Superior temporal gyrus (tissue), 1 donor: ENCODE measurements around the gene CMTM7.
A peak's percentile ranks its signal among the peaks of the same experiment; 100 is the strongest.
"Not testable (repeated sequence)": the region's sequence is repeated elsewhere in the genome, so short reads cannot be mapped to it uniquely, and the experiment has no call there.

Experiments
- DNase-seq: peaks from one replicate; pipeline ENCODE4 v3.0.0-alpha.2; 2016; ENCODE audit errors: extremely low spot score

CMTM7 gene

DNA sequence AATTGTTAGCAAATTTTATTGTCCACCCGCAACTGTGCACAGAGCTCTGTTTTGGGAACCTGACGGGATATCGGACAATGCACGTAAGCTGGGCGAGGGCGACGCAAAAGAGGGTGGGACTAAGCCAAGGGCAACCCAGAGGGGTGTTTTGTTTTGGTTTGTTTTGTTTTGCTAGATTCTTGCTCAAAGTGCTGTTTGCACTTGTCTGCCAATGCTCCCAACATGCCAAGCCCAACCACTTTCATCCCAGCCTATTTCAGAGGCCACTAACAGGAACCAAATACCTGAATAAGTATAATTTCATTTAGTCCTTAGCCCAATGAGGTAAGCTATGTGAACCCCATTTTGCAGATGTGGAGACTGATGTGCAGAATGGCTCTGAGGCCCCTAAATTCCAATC is 9.7 kb upstream of the CMTM7 start:
- no peak for DNase-seq

DNA sequence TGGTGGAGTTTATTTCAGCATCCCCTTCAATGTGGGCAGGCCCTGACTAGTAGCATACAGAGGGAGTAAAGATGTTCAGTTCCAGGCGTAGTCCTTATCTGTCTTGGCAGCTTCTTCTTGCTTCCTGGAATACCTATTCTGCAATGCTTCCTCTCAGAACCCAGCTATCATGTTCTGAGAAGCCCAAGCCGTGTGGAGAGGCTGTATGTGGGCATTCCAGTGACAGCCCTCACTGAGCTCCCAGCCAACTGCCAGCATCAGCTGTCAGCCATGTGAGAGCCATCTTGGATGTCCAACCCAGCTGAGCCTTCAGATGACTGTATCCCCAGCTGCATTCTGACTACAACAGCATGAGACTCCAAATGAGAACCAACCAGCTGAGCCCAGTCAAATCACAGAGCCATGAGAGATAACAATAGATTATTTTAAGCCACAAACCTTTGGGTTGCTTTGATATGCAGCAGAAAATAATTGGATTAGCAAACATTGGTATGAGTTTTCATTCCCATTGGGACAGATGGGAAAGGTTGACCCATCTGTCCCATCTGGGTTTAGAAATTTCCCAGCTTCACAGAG is 8.4 kb upstream of the CMTM7 start:
- DNase-seq = no peak

DNA sequence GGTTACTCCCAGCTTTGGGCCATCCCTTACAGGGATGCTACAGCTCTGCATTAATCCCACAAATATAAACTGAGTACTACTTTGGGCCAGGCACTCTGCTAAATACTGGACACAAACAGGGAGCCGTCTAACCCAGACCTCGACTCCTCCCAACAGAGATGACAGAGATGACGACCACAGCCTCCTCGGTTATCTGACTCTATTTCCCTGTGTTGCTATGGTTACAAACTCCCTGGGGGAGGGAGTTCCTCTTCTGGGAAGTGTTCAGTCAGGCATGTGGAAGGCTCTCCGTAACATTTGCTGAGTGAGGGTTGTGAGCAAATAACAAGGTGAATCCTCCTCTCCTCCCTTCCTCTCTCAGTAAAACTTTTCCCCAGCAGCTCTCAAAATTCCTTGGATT is 6.7 kb upstream of the CMTM7 start:
- DNase-seq = no peak

DNA sequence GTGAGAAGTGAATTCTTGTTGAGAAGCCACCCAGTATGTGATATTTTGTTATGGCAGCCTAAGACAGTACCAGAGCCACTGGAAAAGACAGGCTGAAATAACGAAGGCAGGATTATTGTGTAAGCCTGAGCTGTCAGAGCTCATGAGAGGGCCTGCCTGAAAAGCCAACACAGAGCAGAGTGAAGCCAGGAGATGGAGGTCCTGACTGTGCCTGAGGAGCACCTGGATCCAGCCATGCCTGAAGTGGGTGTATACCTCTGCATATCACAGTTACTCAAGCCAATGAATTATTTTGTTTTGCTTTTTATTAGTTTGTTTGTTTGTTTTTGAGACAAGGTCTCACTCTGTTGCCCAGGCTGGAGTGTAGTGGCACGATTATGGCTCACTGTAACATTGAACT is 4.1 kb upstream of the CMTM7 start:
- no peak for DNase-seq

DNA sequence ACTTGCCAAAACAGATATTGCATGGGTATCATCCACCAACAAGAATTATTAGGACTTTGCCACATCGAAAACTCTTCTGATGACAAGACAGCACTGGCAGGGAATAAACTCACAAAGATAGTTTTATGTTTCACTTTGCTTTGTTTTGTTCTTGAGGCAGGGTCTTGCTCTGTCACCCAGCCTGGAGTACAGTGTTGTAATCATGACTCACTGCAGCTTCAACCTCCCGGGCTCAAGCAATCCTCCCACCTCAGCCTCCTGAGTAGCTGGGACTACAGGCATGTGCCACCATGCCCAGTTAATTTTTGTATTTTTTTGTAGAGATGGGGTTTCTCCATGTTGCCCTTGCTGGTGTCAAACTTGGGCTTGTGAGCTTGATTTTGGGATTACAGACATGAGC is 2.1 kb upstream of the CMTM7 start:
- not testable (repeated sequence) for DNase-seq

DNA sequence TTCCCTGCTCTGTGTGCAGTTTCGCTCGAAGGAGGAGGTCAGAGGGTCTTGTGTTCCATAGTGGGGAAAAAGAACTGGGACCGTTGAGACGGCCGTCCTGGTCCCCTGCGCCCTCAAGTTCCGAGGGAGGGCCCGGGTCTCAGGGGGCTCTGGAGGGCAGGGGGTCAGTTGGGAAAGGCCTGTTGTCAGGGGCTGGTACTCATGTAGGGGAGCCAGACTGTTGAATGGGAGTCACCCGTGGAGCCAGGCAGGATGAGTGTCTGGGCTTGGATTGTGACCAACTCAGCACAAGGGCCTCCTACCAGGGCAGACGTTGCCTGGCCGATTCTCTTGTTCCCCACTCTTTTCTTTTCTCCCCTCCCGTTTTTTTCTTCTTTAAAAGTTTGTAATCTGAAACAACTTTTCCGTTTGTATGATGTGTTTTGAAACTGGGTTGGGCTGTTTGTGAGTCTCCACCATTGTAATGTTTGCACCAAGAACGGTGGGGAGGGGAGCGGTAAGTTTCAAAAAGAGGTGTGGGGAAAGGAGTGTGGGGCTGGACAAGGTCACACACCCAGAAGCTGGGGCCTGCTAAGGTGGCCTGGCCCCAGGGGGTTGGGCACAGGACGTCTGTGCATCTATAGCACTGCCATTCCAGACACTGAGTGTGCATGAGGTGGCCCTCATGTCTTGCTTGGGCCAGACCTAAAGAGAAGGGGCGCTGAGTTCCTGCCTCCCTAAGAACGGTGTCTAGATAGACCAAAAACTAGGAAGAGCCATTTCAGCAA is 1.1 kb downstream of the CMTM7 start:
- DNase-seq = no peak

DNA sequence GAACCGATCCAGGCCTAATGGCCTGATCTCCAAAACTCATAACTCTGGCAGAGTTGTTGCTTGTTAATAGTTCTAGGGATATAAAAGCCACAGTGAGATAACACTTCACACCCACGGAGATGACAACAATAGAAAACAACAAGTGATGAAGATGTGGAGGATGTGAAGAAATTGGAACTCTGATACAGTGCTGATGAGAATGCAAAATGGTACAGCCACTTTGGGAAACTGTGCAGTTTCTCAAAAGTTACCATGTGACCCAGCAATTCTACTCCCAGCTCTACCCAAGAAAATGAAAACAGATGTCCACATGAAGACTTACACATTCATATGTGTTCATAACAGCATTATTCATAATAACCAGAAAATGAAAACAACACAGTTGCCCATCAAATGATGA is 3.8 kb downstream of the CMTM7 start:
- DNase-seq = no peak

DNA sequence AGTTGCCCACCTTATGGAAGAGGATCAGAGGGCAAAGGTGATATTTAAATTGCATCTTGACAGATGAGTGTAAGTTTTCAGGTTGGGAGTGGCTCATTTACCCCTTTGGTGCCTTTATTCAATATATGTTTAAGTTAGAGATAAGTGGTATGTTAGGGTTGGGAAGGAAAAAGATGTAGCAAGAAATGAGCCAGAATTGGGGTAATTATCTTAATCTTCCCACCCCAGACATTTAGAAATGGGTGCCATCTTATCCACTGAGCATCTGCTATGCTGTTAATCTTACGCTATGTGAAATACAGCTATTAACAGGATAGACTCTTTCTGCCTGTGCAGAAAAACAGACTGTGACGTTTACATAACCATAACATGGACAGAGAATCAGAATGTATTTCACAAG is 6.3 kb downstream of the CMTM7 start:
- no peak for DNase-seq

DNA sequence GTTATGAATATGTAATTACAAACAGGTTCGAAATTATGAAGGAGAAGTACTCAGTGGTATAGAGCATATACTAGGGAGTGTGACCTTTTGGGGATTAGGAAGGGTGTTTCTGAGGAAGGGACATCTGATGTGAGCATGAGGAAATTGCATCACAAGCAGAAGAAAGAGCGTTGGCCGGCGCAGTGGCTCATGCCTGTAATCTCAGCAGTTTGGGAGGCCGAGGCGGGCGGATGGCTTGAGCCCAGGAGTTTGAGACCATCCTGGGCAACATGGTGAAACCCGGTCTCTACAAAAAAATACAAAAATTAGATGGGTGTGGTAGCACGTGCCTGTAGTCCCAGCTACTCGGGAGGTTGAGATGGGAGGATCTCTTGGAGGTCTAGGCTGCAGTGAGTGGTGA is 6.9 kb downstream of the CMTM7 start:
- DNase-seq = no peak

DNA sequence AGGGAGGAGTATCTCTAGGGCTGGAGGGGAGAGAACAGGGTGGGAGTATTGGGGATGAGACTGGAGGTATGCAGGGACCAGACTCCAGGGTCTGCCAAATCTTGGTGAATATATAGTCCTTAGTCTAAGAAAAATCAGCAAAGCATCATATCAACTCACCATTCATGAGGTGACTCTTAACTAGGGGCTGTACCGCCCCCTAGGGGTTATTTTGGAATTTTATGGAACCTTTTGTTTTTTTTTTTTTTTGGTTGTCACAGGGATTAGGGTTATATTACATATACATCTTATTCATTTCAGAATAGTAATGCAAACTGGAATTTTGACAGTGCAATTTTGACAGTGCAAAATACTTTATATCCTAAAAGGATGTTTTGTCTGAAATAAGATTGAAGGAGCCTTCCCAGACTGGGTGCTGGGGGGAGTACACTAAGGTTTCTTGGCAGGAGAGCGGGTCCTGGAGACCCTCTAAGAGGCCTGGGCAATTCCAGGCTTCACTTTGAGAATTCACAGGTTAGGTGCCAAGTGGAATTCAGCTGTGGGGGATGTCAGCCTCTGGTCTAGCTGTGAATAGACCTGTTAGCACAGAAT is 7.5 kb downstream of the CMTM7 start:
- peak; percentile 82 for DNase-seq

DNA sequence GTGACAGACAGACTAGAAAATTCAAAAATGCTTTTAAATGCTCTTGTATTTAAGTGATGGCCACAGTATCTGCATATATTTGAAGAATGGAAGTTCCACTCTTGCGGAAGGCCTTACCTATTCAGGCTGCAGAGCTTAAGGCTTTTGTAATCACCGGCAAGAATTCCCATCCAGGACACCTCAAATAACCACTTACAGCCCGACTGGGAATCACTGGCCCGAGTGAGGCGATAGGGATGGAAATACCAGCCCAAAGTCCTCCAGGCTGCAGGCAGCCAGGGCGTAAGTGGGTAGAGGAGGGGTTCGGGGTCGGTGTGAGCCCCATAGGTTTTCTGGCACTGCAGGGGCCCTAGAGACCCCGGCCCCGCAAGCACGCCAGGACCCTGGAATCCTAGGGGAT is 9.5 kb downstream of the CMTM7 start:
- no peak for DNase-seq

DNA sequence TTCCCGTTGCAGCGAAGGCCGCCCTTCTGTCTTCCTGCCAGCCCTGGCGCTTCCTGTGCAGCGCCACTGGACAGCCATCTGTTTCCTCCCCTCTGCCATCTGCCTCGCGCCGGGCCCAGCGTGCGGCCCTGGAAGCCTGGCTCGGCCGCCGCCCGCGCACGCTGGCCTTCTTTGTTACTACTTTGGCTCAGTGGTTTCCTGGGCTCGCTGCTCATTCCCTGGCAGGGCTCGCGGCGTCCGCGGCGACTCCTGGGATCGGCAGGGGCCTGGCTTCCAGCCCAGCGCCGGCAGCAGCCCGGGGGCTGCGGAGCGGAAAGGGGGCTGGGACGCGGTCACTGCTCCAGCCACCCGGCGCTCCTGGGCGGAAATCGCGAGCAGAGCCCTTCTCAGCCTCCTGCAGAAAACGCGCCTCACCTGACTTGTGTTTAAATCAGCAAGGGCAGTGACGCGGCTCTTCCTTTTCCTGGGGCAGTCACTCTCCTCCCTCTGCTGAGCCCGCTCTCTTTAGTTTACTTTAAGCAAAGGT is 10.0 kb downstream of the CMTM7 start:
- DNase-seq = peak; percentile 49

DNA sequence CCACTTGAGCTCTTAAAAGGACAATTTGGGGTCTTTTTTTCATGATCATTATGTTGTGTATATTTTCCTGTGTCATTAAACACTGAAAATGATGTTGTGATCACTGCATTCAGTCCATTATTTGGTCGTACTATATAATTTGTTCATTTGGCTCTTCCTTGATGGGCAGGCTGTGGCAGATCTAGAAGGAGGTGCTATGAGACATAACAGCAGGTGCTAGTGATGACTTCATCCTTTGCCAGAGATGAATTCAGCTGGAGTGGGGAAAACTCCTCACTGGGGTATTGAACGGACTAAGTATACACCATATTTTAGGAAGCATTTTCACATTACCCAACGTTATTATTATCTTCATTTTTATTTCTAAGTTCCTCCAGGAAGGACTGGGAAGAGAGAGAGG is 12.0 kb downstream of the CMTM7 start:
- no peak for DNase-seq

DNA sequence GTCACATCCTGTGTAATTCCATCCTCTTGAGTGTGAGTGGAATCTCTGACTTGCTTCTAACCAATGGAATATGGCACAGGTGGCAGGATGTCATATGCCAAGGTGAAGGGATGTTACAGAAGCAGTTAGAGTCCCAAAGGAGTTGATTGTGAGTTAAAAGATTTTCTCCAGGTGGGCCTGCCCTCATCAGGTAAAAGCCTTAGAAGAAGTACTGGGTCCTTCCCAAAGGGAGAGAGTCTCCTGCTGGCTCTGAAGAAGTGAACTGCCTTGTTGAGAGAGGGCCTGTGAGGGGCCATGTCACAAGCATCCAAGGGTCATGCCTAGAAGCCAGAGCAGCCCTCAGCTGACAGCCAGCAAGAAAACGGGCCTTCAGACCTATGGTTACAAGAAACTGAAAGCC is 13.1 kb downstream of the CMTM7 start:
- DNase-seq = no peak

DNA sequence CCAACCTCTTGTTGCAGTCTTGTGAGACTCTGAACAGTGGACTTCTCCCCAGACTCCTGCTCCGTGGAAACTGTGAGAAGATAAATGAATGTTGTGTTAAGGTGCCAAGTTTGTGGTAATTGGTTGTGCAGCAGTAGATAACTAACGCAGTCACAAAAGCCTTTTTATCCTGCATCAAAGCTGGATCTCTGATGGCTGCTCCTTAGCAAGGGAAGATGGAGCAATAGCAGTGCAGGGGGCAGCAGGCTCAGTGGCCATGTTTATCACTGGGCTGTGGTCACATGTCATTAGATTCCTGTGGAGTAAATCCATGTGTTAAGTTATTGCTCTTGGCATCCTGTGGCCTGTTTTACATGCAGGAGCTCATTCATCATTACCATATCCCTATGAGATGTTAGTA is 13.5 kb downstream of the CMTM7 start:
- DNase-seq = no peak

DNA sequence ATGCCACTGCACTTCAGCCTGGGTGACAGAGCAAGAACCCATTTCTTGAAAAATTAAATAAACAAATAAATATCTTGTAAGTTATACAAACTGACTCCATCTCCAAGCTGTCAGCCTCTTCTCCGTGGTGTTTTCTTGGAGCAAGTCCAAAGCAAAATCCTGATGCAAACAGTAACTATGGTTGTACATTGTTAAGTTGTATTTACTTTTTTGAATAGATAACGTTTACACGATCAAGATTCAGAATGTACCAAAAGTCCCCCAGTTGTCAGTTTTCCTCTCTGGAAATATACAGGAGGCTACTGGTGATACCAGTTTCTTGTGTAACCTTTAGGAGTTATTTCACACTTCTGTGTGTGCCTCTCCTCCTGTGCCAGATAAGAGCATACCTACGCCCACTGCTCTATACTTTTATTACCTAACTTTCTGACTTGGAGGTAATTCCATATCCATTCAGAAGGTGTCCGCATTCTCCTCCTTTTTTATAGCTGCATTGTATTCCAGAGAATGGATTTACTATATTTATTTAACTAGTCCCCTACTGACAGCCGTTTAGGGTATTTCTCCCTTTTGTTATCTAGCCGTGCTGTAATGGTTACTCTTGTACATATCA is 14.2 kb downstream of the CMTM7 start:
- no peak for DNase-seq

DNA sequence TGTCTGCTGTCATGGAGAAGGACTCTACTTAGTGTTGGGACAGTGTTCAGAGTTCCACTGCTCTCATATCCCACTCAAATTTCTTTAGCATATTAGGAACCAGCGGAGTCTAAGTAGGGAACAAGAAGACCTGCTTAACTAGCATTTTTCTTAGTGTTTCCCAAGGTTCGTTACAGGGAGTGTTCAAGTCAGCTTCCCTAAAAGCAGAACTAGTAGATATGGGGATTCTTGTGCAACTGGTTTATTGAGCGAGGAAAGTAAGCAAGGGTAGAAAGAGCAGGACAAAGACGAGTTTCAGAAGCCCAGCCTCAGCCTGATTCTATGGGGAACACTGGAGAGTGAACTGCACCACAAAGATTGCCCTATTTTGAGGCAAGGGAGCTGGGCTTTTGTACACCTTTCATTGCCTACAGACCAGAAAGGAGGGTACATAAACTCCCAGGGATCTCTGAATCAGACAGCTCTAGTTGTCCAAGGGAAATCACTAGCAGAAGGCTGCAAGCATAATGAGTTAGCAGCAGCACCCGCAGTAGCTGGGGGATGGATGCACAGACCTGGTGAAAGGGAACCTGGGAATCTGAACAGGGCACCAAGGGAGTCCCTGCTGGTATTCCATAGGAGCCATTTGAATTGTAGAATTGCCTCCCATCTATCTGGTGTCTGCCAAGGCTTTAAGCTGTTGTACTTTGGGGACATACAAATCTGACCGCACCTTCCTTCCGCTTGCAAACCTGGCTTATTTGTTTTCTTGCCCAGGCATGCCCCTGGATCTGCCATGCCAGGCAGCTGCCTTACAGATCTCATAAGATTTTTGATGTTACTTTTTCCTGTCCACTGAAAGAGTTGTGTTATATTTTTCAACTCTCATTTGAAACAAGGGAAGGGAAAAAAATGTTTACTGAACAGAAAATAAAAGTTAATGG is 15.1 kb downstream of the CMTM7 start:
- no peak for DNase-seq

DNA sequence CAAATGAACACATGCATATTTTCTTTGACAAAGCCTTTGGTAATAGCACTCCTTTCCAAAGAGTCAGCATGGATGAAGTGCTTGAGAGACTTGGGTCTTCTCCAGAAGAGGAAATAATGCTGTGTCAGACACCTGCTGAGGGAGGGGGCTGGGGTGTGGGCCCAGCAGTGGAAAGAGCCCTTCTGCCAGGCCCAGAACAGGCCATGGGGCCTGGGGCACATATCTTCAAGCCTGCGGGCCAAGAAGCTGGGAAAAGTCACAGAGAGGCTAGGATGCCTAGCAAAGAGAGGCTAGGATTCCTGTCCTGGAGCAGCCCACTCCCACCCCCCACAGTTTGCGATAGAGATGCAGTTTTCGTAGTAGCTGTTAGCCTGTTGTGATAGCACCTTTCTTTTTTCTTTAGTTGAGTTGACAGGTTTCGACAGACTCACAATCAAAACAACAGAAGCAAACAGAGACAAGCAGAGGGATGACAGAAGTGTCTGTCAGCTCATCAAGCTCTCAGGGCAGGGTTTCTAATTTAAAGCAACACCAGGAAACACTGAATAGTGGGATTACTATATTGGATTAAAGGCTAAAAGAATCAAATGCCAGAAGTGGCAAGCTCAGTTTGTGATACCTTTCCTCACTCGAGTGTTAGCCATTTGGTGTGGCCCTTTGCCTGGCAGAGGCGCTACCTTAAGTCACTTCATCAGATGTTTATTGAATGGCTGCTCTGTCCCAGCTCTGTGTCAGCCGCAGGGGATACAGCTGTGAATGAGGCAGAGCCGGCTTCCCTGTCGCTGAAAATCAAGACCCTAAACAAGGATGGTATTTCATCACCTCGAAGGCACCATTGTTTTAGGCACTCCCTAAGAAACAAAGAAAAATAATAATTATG is 19.0 kb downstream of the CMTM7 start:
- no peak for DNase-seq

DNA sequence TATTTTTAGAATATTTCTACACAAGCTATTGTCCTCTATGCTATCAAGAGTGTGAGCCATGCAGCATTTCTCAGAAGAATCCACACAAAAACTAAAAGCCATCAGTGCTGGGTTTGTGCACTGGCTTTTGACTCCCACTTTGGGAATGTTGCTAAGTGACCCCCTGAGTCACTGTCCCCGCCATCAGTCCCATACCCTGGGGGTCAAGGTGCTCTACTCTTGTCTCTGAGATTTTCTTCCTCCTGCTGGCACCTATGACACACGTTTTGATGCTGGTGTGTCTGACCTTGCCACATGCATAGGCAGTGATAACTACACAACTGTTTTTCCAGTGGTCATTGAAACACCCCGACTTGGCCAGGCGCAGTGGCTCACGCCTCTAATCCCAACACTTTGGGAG is 19.8 kb downstream of the CMTM7 start:
- DNase-seq = no peak

DNA sequence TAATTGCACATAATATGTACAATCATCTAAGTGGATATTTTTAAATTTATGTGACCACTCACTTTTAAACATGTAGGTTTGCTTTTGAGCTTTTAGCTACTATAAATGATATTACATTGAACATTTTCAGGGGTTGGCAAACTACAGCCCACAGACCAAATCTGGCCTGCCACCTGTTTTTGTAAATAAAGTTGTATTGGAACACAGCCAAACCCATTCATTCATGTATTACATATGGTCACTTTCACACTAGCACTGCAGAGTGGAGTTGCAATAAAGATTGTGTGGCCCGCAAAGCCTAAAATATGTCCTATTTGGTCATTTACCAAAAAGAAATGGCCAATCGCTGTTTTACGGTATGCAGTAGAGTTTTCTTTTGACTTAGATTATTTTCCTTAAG is 21.2 kb downstream of the CMTM7 start:
- DNase-seq = no peak
